ENCODE measurements around the gene DERL2. TPM values are rescaled to one million over a fixed set of nuclear protein-coding genes. Genes with fewer than 3 reads are reported as not detected.

Gene DERL2
- total RNA-seq, 3 donors from 2014 or later: 27.2 to 50.1 (median 41.6) TPM

Other genes starting within 250 kb of the DERL2 start
- gene RABEP1, start 203.9 kb downstream of the DERL2 start, total RNA-seq: 10 to 100 TPM; 50.4 to 88.7 (median 73.7) TPM
- gene NUP88, start 66.5 kb downstream of the DERL2 start, total RNA-seq: 100 to 1,000 TPM in 2 of 3 donors, 10 to 100 TPM in 1; 52.8 to 139 (median 102) TPM
- 10 to 100 TPM; 38.4 to 52.1 (median 50.8) TPM for gene RPAIN, start 66.0 kb downstream of the DERL2 start, total RNA-seq
- gene C1QBP, start 47.0 kb downstream of the DERL2 start, total RNA-seq: 100 to 1,000 TPM in 1 of 3 donors, 10 to 100 TPM in 2; 59.0 to 109 (median 88.8) TPM
- gene DHX33, start 17.2 kb downstream of the DERL2 start, total RNA-seq: 10 to 100 TPM; 10.1 to 14.4 (median 13.8) TPM
- gene MIS12, start 388 bp upstream of the DERL2 start, total RNA-seq: 10 to 100 TPM; 12.3 to 16.5 (median 14.1) TPM
- gene NLRP1, start 98.3 kb upstream of the DERL2 start, total RNA-seq: 10 to 100 TPM; 27.4 to 35.1 (median 29.6) TPM

All from breast epithelium (tissue), 3 donors.